Body of pancreas (tissue), 4 donors: ENCODE measurements around the gene COL18A1.

ENCODE experiments used
- CTCF ChIP-seq, 7 experiments: fragments of 450-650 bp in 4 of 7; fragments of 200-600 bp in 3 of 7; sonication (generic) in 3 of 7; IDR thresholded peaks; one replicate each; pipeline ENCODE4 v1.5.1; 2016 to 2019; ENCODE audit warnings: antibody characterized with exemption in 7 of 7
- POLR2A ChIP-seq, 3 donors: fragments of 450-650 bp; IDR thresholded peaks; one replicate each; pipeline ENCODE4 v1.6.1; 2016; ENCODE audit warnings: antibody characterized with exemption in 3 of 3, mild to moderate bottlenecking in 2 of 3

DNA sequence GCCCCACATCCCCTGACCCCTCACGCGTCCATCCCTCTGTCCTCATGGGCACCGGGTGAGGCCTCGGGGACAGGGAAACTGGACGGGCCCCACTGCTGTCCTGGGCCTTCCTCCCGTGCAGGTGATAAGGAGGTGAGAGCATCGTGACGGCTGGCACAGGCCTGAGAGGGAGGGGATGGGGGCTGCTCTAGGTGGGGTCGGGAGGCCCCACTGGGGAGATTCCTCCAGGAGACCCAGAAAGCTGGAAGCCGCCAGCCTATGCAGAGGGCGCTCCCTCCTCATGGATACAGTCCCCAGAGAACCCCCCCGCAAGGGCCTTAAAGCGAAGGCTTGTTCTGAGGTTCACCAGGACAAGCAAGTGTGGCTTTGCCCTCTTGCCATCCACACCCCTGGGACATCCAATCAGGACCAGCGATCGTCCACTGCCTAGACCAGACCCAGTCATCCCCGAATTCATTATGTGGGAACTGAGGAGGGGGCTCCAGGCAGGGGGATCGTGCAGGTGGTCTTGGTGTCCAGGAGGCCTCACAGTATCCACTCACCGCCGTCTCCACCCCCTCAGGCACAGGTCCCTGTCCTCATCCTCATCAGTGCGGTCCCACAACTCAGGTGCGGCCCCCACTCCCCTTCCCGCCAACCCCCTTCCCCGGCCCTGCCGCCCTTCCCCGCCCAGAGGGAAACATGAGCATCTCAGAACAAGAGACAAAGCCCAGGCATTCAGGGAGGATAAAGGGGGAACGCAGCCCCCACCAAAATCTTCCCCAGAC is 45.3 kb upstream of the COL18A1 start:
- TF ChIP-seq POLR2A (IDR thresholded peaks at IDR 0.05): no peak
- TF ChIP-seq CTCF (IDR thresholded peaks at IDR 0.05): no peak
